GM12801 (cell line): ENCODE data around the gene CTCF.

ENCODE experiments used
- TF ChIP-seq, protein P1 (sequence below): IDR thresholded peaks from one replicate; pipeline ENCODE4 v1.5.1; 2011; ENCODE audit warnings: control low read depth; ENCODE audit not compliant: insufficient read length; ENCODE audit errors: extremely low read depth

The CTCF gene

DNA sequence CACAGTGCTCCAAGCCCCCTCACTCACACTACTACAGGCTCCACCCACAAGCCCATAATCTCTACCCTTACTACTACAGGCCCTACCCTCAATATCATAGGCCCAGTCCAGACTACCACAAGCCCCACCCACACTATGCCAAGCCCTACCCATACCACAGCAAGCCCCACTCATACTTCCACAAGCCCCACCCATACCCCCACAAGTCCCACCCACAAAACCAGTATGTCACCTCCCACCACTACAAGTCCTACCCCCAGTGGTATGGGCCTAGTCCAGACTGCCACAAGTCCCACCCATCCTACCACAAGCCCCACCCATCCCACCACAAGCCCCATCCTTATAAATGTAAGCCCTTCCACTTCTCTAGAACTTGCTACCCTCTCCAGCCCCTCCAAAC lies 19.9 kb upstream of the CTCF start:
- TF ChIP-seq, protein P1, sequence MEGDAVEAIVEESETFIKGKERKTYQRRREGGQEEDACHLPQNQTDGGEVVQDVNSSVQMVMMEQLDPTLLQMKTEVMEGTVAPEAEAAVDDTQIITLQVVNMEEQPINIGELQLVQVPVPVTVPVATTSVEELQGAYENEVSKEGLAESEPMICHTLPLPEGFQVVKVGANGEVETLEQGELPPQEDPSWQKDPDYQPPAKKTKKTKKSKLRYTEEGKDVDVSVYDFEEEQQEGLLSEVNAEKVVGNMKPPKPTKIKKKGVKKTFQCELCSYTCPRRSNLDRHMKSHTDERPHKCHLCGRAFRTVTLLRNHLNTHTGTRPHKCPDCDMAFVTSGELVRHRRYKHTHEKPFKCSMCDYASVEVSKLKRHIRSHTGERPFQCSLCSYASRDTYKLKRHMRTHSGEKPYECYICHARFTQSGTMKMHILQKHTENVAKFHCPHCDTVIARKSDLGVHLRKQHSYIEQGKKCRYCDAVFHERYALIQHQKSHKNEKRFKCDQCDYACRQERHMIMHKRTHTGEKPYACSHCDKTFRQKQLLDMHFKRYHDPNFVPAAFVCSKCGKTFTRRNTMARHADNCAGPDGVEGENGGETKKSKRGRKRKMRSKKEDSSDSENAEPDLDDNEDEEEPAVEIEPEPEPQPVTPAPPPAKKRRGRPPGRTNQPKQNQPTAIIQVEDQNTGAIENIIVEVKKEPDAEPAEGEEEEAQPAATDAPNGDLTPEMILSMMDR = no peak

DNA sequence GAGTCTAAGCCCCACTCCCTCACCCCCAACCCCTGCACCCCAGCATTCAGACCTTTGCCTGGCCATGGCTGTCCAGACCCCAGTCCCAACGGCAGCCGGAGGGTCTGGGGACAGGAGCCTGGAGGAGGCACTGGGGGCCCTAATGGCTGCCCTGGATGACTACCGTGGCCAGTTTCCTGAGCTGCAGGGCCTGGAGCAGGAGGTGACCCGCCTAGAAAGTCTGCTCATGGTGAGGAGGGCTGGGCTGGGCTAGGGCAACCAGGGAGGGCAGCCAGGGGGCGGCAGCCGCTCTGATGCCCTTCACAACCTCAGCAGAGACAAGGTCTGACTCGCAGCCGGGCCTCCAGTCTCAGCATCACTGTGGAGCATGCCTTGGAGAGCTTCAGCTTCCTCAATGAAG lies 19.3 kb upstream of the CTCF start:
- TF ChIP-seq, protein P1 = no peak

- TF ChIP-seq, protein P1 = no peak
These were observed 18.7 kb upstream of the CTCF start for GRCh38 chr16:67543582-67543981.

DNA sequence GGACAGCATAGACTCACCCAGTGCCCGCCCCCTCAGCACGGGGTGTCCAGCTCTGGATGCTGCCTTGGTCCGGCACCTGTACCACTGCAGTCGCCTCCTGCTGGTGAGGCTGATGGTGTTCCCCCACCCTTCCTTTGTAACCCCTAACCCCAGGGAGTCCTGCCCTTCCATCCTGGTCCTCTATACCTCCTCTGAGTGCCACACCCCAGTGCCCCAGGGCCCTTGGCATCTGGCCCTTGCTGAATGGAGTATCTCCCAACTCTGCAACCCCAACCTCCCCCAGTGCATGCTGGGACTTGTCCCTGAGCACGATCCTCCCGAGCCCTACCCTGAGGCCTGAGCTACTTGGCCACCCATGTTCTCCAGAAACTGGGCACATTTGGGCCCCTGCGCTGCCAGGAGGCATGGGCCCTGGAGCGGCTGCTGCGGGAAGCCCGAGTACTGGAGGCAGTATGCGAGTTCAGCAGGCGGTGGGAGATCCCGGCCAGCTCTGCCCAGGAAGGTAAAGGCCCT lies 17.9 kb upstream of the CTCF start:
- TF ChIP-seq, protein P1 = no peak

DNA sequence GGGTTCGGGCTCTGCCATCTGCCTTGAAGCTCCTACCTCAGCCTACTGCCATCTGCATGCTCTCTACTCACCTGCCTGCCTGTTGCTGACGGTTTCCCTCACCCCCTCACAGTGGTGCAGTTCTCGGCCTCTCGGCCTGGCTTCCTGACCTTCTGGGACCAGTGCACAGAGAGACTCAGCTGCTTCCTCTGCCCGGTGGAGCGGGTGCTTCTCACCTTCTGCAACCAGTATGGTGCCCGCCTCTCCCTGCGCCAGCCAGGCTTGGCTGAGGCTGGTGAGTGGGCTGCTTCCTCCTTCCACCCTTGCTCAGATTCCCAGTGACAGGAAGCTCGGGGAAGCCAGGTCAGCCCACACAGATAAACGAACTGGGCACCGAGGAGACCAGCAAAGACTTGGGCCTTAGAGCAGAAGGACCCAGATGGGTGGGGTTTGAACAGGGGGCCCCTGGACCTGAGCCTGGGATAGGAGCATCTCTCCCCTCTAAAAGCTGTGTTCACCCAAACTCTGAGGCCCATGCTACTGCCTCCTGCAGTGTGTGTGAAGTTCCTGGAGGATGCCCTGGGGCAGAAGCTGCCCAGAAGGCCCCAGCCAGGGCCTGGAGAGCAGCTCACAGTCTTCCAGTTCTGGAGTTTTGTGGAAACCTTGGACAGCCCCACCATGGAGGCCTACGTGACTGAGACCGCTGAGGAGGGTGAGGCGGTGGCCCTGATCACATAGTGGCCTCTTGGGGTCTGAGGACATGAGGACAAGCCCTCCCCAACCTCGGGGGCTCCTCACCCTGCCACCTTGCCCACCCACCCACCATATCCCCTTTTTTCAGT lies 17.3 kb upstream of the CTCF start:
- TF ChIP-seq, protein P1 = no peak

- TF ChIP-seq, protein P1 = no peak
These were observed 16.7 kb upstream of the CTCF start for GRCh38 chr16:67545665-67546024.

DNA sequence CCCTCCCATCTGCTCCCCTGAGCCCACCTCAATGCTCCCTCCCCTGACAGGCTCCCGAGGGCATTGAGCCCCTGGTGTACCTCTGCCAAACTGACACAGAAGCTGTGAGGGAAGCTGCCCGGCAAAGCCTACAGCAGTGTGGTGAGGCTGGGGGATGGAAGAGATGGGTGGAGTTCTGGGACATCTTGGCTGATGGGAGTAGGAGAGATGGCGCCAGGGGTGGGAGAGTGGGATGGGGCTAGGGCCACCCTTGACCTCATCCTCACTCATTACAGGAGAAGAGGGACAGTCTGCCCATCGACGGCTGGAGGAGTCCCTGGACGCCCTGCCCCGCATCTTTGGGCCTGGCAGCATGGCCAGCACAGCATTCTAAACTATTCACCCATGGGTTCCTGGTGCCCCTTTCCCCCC lies 16.2 kb upstream of the CTCF start:
- TF ChIP-seq, protein P1 = no peak
